Activated CD8-positive, alpha-beta memory T cell treated with anti-CD3 and anti-CD28 coated beads for 4 hours (primary cell): ENCODE results near the gene AHDC1.
"Not testable (repeated sequence)": the region's sequence is repeated elsewhere in the genome, so short reads cannot be mapped to it uniquely, and the experiment has no call there.

Experiments
- DNase-seq, 2 donors: peaks; one replicate each; pipeline ENCODE4 v3.0.0-alpha.2; 2020; ENCODE audit warnings: low read depth in 2 of 2

AHDC1 gene

DNA sequence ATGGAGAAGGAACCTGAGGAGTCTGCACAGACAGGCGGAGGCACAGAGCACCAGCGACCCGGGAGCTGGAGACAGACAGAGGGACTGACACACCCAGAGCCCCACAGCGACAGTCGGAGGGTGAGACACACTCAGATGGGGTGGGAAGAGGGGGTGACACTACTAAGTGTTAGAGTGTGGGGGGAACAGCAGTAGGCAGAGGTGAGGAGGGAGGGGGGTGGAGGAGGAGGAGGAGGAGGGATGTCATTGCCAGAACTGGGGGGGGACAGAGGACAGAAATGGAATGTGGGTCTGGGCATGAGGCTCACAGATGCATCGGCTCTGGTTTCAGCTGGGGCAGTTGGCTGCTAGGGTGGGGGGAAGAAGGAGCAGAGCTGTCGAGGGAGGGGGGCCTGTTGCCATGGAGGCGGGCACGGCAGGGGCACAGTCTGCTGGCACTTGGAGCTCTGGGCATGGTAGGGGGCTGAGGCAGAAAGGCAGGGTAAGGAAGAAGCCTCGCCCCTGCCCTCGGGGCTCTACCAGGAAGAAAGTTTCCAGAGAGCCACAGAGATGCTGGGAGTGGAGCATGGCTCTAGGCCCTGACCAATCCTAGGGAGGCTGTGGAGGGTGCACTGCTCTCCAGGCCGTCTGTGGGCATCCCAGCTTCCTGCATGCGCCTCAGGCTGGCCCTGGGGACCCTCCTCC, 37.3 kb downstream of the AHDC1 start:
- no peak for DNase-seq

DNA sequence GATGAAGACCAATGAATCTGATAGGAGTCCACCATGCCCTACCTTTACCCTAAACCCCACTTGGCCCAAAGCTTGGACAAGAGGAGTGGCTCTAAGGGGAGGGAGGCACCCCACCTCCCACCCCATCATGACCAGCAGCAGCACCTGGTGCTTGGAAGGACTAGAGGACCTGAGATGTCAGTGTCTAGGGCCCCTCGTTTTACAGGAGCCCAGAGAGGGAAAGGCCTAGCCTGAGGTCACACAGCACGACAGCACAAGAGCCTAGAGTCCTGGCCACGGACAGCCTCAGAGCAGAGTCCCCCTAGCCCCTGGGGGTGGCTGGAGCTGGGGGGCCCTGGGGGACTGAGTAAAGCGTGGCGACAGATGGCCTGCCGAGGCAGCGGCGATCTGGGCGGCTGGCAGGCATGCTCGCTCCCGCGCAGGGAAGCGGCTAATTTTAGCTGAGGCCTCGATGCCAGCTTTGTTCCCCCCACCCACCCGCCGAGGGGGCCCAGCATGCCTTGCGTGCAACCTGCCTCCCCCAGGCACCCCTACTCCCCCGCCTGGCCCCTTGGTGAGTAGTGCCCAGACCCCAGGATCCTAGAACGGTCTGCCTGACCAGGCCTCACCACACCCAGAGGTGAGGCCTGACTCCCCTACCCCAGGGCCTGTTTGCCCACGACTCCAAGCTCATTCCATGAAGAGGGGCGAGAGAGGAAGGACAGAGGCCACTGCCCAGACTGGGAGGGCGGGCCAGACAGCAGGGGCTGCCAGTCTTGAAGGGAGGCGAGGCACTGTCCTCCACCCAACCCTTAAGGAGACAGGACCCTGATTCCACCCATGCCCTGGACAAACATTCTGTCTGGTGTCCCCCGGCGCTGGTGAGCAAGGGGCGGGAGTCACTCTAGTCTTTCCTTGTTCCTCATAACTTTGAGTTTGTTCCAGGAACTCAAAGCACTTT, 39.0 kb downstream of the AHDC1 start:
- DNase-seq, result no peak

DNA sequence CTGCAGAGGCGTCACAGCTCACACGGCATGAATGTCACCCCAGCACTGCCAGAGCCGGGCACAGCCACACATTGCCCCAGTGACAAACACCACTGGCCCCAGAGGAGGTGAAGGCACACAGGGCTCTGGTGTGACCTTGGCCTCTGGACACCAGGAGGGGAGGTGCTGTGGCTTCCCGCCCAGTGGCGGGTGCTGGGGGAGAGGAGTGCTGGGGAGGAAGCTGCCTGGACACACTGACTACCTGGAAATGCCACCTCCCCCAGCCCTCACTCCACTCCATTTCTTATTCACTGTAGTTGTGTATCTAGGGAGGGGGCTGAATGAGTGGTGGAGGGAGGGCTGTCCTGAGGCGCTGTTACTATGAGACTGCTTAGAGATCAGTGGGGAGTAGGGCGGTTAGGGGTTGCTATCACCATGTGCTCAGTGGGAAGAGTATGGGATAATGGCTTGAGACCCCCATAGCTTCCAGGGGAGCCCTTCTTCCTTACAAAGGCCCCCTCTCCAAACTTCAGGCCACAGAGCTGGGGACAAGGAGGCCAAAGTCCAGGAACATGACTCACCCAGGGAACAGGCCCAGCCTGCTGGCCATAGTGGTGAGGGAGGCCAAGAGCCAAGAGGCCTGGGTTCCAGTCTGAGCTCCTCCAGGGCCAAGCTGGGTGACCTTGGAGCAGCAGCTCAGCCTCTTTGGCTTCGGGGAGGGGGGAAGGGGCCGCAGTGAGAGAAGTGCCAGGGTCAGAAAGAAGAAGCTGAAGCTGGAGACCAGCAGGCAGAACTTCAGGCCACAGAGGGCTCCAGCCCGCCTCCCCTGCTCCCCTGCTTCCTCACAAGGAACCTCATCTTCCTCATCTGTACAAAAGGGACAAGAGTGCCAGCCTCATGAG, 40.1 kb downstream of the AHDC1 start:
- DNase-seq, result no peak

DNA sequence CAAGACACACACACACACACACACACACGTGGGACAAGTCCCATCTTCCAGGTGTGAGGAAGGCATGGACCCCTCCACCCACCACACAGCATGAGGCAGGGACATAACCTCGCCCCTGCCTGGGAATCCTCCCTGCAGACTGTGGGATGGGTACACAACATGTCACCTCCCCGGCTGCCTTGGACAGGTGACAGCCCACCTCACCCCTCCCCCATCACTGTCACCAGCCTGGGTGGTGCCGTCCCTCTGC, 40.7 kb downstream of the AHDC1 start:
- no peak for DNase-seq

DNA sequence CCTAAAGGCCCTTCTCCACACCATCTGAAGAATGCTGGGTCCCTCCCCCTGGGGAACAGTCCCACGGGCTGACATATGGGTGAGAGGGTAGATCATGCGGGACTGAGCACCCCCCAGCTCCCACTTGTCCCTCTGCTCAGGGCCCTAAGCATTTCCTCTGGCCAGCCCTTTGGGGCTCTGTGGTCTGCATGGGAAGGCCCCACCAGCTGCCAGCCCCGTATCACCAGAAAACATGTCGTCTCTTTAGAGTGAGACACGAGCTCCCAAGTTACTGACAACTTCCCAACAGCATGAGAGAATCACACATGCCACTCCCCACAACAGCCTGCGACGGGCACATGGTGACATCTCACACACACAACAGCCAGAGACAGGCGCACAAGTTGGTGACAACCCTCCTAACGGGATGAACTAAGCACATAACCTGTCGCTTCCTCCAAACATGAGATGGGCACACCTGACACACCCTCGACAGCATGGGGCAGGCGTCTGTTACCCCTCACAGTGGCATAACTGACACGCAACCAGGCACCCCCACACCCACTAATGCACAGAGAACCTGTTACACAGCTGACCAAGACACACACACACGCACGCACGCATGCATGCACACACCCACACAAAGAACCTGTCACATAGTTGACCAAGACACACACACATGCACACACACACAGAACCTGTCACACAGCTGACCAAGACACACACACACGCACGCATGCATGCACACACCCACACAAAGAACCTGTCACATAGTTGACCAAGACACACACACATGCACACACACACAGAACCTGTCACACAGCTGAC, 41.2 kb downstream of the AHDC1 start:
- DNase-seq, result no peak

DNA sequence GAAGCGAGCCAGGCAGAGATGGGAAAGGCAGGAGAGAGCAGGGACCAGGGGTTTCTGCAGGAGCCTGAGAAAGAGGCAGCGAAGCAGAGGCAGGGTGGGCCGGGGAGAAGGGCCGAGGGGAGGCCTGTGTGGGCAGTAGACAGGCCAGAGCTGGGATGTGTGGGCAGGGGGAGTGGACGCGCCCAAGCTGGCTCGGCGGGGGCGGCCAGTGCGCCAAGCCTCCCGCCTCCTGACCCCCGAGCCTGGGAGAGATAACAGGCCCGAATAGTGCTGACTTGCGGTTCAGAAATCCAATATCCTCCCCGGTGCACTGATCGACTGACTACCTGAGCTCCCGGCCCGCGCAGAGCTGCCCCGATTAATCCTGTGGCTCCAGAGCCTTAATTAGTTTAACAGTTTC, 41.9 kb downstream of the AHDC1 start:
- no peak for DNase-seq

DNA sequence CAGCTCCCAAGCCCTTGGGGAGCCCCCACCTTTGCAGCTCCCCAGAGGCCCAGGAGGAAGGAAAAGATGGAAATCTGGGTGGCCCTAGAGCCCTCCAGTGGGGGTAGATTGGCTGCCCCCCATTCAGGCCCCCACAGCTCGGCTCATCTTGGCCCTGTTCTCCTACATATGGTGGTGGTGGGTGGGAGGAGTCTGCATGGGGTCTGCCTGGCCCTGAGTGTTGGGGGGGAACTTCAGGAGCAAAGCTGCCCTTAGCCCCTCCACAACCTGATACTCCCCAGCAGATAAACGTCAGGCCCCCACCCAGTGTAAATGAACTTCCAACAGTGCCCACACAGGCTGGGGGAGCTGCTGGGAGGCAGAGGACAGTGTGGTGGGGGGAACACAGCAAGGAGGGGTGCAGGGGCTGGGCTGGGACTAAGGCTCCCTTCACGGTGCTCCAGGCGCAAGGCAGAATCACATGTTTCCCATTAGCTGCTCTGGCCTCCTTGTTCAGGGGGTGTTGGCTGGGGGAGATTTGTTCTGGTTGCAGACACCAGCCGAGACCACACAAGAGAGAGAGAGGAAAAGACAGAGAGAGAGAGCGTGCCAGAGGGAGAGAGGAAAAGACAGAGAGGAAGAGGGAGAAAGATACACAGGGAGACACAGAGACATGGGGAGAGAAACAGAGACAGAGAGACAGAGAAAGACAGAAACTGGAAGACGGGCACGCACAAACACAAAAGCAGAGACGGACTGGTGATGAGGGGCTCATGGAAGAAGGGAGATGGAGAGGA, 42.6 kb downstream of the AHDC1 start:
- no peak for DNase-seq

DNA sequence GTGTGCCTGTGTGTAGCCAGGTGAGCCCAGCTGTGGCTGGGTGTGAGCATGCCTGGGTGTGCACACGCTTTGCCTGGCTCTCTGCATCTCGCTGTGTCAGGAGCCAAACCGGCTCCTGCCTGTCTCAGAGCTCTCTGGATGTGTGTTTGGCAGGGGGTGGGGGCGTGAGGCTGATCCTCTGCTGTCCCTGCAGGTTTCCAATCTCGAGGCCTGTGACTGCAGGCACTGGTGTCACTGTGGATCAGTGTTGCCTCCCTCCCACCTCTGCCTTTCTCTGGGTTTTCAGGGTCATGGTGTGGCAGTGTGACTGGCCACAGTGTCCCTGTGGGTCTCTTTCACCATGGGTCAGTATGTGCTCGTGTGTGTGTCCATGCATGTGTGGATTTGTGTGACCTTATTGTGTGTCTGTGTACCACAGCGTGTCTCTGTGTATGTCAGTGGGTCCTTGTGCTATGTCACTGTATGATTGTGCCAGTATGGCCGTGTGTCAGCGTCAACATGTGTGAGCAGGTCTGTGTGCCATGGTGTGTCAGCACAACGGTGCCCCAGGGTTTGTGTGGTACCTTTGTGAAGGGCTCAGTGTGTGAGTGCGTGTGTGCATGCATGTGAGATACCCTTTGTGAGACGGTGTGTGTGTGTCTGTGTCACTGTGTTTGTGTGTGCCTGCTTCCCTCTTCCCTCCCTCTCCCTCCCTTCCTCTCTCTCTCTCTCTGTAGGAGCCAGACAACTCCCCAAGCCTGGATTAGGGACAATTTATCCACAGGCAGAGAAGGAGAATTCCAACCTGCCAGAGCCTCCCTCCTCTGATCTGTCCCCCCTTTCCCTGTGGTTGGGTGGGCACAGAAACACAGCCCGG, 43.4 kb downstream of the AHDC1 start:
- DNase-seq, result no peak

DNA sequence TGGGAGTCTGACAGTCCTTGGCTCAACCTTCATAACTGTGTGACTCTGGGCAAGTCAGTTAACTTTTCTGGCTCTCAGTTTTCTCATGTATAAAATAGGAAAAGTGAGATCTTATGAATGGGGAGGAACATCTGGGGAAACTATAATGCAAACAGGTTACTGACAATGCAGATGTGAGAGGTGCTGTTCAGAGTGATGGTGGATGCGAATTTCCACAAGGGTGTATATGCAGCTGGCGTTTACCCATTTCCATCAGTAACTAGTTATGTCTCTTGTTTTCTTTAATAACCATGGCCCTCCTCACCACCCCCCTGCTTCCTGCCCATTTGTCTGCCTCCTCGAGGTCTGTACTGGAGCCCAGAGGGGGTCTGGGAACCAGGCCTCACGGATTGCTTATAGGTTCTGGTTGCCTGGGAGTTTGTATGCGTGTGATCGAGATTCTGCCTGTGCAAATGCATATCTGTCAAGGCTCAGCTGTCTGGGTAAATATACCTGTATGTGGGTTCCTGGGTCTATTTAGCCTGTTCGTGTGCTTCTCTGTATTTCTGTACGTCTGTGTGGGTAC, 44.4 kb downstream of the AHDC1 start:
- no peak for DNase-seq

DNA sequence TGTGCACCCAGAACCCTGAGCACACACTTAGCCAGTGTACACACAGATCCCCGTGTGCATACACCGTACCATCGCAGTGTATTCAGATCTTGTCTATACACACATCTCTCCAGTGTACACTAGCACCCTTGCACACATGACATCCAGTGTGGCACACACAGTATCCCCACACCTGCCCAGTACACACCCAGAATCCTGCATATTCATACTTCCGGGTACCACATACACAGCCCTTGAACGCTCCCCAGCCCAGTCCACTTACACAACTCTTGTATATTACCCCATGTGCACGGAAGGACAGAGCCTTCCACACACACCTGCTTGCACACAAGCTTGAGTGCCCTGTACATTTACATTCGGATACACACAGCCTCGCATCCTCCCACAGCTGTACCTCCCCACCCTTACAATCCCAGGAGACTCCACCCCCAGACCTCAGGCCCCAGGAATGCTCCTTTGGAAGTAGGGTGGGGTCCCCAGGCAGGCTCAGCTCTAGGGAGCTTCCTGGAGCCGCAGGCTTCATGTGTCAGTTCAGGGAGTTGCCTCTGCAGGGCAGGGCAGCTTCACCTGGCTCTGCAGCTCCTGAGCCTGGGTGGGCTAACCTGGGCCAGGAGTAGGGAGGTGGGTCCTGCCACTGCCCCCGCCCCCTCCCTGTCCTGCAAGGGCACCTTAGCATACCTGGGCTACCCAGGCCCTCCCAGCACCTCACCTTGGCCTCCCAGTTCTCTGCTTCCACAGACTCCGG, 46.2 kb downstream of the AHDC1 start:
- no peak for DNase-seq

DNA sequence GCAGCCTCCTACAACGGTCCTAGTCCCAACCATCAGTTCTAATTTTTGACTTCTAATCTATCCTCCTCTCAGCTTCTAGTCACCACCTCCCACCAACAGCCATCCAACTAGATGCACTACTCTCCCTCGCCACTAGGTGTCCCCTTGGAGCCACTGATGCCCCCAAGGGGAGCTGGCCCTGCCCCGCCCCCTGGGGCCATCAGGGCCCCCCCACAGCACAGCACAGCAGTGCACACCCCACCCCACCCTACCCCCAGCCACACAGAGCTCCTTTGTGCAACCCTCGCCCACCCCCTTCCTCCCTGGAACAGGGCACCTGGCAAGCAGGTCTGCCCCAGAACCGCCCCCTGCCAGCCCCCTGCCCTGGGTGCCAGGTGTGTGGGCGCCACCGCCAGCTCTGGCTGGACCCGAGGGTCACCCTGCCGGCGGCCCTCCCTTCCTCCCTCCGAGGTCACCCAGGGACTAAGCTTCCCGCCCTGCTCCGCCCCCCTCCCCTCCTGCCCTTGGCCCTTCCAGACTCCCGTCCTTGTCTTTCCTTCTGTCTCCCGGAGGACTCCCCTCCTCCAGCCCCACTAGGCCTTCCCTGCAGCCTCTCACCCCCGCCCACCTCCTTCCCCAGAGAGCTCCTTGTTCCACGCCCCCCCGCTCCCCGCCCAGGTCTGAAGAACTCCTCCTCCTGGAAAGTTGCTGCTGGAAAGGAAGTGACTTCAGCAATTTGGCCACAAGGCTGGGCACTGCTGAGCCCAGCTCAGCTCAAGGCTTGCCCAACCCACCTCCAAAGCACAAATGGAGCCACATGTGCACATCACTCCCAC, 47.0 kb downstream of the AHDC1 start:
- DNase-seq, result peak; percentile 52 to 56

DNA sequence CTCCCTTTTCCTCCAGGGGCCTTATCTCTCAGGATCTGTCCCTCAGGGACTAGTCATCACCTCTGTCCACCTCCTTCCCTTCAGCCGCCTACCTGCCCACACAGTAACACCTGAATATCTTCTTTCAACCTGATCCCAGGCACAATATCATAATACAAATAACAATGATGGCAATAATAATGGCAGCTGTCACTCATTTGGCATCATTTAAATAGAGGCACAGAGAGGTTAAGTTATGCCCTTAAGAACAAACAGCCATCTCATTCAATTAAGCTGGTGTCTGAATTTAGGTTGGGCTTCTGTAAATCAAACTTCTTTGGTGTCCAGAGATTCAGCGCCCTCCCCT, 47.5 kb downstream of the AHDC1 start:
- no peak for DNase-seq

DNA sequence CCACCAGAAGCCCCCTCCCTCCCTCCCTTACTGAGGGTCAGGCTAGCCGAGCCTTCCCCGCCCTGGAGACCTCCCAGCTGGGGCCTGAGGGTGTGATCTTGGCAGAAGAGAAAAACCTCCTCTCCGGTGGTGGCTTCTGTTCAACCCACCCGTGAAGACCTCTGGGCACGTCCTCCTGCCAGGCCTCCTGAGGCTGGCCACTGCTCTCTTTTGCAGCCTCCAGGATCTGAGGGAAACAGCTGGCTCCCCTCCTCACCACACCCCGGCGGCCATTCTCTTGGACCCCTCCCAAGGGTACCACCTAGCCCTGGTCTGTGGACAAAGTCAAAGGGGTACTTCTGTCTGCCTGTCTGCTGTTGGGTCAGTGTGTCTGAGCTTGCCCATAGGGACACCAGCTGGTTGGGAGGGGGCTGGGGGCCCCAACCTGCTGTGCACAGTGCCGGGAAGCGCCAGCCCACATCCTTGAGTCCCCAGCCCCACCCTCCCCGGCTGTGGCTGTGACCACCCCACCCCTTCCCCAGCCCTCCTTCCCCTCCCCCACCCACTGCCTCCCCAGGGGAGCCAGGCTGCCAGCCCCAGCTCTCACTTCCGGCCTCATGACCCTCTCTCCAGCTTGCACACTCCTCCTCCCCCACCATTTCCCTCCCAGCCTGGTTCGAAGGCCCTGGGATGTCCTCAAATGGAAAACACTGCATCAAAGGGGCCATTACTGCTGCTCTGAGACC, 48.1 kb downstream of the AHDC1 start:
- DNase-seq, result no peak

DNA sequence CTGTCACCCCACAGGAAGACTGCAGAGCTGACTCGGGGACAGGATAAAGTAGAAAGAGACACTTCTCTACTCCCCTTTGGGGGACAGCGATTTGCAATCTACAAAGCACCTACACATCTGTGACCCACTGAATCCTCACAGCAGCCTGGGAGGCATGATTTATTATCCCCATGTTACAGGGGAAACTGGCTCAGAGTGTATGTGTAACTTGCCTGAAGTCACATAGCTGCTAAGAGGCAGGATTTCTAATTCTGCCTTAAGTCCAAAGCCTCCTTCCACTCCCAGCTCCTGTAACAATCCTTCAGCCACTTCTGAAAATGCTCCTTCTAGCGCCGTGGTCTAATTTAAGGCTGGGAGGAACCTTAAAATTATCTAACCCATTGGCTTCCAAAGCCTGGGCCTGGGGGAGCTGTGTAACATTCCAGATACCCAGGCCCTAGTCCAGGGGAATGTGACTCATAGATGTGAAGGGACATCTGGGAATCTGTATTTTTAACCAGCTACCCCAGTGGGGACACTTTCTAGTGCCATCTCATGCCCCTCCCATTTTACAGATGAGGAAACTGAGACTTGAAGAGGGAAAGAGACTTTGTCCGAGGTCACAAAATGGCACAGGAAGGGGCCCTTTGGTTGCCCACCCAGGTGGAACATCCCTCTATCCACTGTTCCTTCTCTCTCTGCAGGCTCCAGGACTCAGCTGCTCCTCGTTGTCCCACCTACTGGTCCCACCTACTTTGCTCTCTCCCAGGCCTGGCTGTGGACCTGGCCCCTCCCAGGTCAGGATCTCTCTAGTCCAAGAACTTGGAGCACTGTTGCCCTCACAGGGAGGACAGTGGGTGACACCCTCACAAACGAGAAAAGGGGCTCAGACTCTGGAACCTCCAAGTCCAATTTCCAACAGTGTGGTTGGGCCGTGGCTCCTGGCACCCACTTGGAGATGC, 48.9 kb downstream of the AHDC1 start:
- no peak for DNase-seq

DNA sequence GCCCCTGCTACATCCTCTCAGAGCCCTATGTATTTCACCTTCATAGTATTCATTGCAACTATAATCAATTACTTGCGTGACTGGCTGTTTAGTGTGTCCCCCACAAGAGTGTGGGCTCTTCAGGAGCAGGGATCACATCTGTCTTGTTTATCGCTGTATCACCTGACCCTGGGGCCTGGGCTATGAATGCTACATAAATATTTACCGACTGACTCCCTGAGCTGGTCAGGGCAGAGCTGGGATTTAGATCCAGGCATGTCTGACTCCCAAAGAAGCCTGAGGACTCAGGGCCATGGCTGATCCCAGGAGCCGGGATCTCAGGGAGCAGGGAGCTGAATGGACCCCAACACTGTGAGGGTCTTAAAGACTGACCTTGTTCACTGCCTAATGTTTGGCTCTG, 49.7 kb downstream of the AHDC1 start:
- no peak for DNase-seq

DNA sequence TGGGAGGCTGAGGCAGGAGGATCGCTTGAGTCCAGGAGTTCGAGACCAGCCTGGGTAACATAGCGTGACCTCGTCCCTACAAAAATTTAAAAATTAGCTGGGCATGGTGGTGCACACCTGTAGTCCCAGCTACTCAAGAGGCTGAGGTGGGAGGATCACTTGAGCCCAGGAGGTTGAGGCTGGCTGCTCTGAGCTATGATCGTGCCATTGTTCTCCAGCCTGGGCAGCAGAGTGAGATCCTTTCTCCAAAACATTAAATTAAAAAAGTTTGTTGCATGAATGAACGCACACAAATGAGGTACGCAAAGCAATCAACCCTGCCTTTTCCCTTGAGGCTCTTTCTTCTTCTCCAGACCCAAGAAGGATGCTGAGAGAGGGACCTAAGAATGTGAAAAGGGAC, 50.1 kb downstream of the AHDC1 start:
- not testable (repeated sequence) for DNase-seq
